Activated CD4-positive, alpha-beta T cell treated with anti-CD3 and anti-CD28 coated beads, Interleukin-2, amount 50 U/mL, for 48 hours (primary cell): ENCODE measurements around the gene FAM216B.
"Not testable (repeated sequence)": the region's sequence is repeated elsewhere in the genome, so short reads cannot be mapped to it uniquely, and the experiment has no call there.

Source experiments
- DNase-seq, 2 experiments: peaks; one replicate each; pipeline ENCODE4 v3.0.0-alpha.2; 2020

The FAM216B gene

DNA sequence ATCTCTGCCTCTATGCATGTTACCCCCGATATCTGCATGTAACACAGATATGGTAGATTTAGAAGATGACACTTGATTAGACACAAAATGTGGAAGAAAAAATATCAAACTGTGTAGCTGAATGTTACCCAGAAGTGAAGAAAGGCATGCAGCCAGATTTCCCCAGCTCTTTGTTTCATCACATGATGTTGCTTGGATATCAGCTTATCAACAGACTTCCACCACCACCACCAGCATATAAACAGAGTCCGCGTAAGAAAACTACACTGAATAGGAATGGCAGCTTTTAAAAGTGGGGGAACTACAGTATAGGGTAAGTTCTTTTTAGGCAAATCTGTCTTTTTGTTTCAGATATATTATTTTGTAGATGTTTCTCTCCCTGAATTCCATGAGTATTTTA lies at the start of gene FAM216B:
FAM216B (plus strand) TSS at position 233 of the 400 bp plus-strand sequence. CDS start 2,484 bp downstream, outside the sequence.
- no peak for DNase-seq

DNA sequence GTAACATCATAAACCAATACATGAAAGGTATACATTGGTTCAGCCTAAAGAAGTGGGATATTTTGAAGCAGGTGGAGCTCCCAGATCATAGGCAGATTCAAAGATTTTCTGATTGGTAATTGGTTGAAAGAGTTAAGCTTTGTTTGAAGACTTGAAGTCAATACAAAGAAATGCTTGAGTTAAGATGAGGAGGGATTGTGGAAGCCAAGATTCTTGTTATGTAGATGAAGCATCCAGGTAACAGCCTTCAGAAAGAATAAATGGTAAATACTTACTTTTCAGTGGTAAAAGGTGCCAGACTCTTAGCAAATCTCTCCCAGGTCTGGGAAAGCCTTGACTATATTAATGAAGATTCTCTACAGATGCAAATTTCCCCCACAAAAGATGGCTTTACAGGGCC lies 49.3 kb upstream of the FAM216B start:
- DNase-seq: no peak

DNA sequence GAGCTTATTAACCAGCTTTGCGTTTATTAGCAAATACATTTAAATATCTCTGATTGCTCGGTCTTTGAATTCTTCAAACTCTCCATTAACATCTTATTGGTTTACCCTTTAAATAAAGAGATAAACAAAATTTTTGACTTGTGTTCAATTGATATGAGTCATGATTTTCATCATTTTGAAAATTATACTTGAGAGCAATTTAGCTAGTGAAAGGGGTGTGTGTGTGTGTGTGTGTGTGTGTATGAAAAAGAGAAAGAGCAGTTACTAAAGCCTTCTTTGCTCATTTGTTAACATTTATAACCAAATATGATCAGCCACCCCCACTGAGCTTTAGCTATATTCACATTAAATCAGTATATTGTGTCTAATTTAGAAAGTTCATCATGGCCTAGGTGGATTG lies 48.3 kb upstream of the FAM216B start:
- no peak for DNase-seq

DNA sequence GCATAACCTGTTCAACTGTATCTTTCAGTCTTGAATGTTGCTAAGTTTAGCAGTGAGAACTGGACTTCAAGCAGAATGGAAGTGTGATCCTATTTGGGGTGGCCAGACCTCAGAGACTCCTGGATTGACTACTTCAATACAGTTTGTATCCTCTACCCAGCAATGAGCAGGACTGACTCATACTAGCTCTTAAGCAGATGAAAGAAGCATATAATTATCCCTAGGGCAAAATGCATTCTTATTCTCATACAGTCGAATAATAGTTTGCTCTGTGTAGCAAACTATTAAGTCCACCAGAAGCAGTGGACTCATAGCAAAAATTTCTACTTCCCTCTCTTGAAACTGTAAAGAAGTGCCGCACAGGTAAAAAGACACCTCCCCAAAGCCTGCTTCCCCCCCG lies 46.4 kb upstream of the FAM216B start:
- DNase-seq: no peak

GRCh38 chr13:42740753-42741152 lies 40.6 kb upstream of the FAM216B start:
- no peak for DNase-seq

DNA sequence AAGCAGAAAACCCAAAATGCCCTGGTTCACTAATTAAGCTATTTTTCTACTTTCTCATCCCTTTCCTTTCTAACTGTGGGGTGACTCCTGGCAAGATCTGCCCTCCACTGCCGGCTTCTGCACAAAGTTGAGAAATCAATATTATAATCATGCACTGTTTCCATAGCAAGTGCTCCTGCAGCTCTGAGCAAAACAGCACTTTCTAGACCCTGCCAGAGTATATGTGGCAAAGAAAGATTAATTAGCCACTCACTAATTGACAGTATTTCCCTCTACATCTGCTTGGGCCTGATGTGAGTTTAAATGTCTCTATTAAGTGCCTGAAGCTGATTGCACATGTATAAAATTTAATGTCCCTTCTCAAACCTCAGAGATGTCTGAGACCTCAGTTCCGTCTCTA lies 39.5 kb upstream of the FAM216B start:
- no peak for DNase-seq

DNA sequence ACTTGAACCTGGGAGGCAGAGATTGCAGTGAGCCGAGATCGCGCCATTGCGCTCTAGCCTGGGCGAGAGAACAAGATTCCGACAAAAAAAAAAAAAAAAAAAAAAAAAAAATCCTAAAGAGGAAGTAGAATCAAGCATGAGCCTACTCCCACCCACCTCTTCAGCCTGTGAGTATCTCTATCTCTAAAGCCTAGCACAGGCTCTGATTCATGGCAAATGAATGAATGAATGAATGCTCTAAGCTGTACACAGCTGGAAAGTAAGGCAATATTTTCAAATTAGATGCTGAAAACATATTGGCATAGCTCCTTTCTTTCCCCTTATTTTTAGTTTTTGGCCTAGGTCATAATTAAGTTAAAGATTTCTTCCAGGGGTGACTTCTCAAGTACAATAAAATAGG lies 35.7 kb upstream of the FAM216B start:
- DNase-seq: no peak

DNA sequence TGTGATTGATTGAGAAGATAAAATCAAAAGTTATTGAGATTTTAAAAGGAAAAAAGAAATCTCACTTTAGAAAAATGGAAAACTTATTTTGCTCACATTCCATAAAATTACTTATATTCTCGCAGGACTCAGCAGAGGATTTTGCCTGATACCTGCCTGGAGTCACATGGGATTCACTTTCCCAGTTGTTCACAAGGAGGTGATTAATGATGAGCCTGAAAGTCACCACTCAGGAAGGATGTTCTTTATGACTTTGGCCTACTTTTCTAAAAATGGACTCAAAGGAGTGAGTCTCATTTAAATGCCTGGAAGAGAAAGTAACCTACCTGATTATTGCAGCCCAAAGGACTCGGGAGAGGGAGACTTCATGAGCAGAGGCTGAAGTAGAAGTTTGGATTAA lies 34.5 kb upstream of the FAM216B start:
- DNase-seq: no peak

DNA sequence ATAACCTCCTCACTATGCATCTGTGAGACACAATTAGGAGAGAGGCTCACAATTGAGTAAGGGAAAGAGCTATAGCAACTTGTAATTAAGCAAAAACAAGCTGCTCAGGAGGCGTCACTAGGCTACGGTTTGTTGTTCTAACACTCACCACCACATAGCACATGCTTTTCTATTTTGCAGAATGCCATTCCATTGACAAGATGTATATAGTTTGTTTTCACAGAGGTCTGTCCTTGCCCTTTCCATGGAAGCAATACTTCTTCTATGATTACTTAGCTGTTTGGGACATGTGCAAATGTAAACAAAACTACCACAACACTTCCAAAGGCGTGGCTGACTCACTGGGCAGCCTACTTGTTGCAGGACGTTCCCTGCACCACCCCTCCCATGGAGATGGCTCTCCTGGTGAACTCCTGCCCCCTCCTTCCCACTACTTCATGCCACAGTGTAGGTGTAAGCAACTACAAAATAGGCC lies 33.9 kb upstream of the FAM216B start:
- DNase-seq: no peak

DNA sequence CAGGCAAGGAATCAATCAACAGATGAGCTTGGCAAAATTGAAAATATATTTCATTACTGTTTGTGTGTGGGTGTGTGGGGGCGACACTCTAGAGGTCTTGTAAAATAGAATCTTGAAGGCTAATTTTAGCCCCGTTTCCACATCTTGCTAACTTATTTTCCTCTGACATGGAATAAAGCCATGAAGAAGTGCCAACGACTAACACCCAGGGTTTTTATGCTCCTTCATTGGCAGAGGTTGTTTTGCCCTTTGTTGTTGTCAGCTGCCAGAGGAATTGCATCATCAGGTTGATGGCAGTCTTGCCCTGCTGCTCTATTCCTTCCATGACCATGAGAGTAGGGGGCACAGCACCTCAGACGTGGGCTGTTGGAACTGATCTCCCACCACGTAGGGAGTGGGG lies 30.6 kb upstream of the FAM216B start:
- DNase-seq: no peak

DNA sequence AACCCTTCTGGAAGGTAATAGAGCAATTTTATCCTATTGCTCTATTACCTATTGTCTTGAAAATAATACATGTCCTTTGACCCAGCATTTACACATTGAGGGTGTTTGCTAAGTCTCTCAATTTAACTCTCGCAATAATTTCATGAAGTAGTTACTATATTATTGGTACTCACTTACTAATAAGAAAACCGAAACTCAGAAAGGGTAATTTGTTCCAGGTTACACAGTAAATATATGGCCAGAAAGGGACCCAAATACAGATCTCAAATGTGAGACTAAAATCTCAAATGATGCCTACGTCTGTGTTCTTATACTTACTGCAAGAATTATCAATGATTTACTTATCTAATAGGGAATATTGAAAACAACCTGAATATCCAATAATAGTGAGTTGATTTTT lies 29.7 kb upstream of the FAM216B start:
- no peak for DNase-seq

- no peak for DNase-seq
Measured at GRCh38 chr13:42752731-42753130, 28.7 kb upstream of the FAM216B start.

GRCh38 chr13:42753697-42754096 lies 27.7 kb upstream of the FAM216B start:
- no peak for DNase-seq

DNA sequence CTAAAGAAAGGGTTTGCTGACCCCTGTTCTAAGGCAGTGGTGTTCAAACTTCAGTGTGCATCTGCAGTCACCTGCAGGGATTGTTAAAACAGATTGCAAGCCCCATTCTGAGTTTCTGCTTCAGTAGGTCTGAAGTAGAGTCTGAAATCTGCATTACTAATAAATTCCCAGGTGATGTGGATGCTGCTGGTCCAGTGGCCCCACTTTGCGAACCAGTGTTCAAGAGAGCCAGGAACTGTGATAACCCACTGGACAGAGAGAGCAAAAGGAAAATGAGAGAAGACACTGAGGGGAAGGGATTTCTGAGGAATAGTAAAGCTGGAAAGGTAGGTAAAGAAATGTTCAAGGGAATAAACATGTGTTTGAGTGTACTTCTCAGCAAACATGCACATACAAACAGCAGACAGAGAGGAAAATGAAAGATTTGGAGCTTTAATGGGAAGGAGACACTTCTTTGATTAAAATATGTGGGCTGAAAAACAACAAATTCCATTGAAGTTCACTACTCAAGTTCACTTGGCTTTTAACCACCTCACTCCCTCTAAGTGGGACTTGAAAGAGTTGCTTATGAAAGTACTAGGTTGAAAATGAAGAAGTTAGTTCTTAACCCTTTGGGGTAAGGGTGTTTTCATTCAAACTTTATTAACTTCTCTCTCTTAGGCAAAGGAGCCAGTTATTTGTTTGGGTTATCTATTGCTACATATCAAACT lies 26.4 kb upstream of the FAM216B start:
- DNase-seq: no peak

- no peak for DNase-seq
Measured at GRCh38 chr13:42757678-42758420, 23.5 kb upstream of the FAM216B start.

GRCh38 chr13:42758515-42758914 lies 22.9 kb upstream of the FAM216B start:
- no peak for DNase-seq

- no peak for DNase-seq
Measured at GRCh38 chr13:42760951-42761350, 20.4 kb upstream of the FAM216B start.

- DNase-seq: no peak
Measured at GRCh38 chr13:42762251-42762650, 19.1 kb upstream of the FAM216B start.

GRCh38 chr13:42762917-42763316 lies 18.5 kb upstream of the FAM216B start:
- no peak for DNase-seq

DNA sequence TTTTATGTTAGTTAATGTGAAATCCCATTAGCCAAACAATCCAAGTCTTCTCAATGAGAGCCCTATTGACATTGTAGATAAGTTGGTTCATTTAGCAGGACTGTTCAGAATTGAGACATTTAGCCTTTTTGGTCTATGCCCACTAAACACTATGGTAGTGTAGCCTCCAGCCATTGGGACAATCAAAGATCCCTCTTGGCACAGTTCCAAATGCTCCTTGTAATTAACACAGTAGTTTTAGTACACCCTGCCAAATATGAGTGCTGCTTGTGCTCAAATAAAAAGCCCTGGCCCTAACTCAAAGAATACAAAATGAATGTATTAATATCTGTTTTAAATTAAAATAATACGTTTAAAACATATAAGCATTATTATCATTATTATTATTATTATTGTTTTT lies 15.4 kb upstream of the FAM216B start:
- DNase-seq: no peak

- no peak for DNase-seq
Measured at GRCh38 chr13:42769650-42770049, 11.7 kb upstream of the FAM216B start.

DNA sequence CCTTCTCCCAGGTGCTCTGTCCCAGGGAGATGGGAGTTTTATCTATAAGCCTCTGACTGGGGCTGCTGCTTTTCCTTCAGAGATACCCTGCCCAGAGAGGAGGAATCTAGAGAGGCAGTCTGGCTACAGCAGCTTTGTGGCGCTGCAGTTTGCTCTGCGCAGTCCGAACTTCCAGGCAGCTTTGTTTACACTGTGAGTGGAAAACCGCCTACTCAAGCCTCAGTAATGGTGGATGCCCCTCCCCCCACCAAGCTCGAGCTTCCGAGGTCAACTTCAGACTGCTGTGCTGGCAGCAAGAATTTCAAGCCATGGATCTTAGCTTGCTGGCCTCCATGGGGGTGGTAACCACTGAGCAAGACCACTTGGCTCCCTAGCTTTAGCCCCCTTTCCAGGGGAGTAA lies 4.8 kb upstream of the FAM216B start:
- not testable (repeated sequence) for DNase-seq

- no peak for DNase-seq
Measured at GRCh38 chr13:42777467-42777866, 3.9 kb upstream of the FAM216B start.

DNA sequence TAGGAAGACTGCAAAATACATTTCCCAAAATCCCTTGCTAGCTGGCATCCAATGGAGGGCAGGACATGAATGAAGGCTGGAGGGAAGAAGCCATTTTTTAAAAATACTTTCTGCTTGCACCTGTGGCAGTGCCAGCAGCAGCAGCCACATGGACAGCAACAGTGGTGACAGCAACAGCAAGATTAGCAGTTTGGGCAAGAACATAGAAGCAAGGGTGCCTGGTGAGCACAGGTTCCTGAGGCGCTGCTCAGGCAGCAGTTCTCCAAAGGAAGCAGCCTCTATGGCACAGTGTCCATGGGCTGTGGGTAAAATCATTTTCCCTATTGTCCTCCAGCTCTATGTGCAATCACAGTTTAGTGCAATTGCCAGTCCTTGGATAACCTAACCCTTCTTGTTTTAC lies 1.3 kb upstream of the FAM216B start:
- DNase-seq: no peak

DNA sequence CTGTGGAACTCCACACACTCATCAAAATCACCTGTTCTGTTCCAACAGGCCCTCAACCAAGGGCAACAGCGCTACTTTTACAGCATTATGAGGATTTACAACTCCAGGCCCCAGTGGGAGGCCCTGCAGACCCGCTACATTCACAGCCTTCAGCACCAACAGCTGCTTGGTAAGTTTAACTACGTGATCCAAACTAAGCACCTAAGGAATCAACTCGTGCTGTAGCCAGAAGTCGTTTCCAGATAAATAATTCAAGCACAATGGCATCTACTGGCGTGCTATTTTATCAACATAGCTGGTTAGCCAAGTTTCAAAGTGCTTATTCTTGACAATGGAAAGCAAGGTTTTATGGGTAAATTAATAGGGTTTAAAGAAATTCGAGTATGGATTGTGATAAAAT lies 5.3 kb downstream of the FAM216B start:
- DNase-seq: no peak
